SH-SY5Y (cell line): ENCODE measurements around the gene CRHR2.

Experiments used
- GATA2 ChIP-seq: IDR thresholded peaks from 2 replicates; pipeline ENCODE4 v1.6.1; 2011; ENCODE audit warnings: mild to moderate bottlenecking, low read depth, low read length
- GATA3 ChIP-seq: IDR thresholded peaks from 2 replicates; pipeline ENCODE4 v1.6.1; 2011; ENCODE audit warnings: low read depth, mild to moderate bottlenecking, low read length, moderate library complexity

DNA sequence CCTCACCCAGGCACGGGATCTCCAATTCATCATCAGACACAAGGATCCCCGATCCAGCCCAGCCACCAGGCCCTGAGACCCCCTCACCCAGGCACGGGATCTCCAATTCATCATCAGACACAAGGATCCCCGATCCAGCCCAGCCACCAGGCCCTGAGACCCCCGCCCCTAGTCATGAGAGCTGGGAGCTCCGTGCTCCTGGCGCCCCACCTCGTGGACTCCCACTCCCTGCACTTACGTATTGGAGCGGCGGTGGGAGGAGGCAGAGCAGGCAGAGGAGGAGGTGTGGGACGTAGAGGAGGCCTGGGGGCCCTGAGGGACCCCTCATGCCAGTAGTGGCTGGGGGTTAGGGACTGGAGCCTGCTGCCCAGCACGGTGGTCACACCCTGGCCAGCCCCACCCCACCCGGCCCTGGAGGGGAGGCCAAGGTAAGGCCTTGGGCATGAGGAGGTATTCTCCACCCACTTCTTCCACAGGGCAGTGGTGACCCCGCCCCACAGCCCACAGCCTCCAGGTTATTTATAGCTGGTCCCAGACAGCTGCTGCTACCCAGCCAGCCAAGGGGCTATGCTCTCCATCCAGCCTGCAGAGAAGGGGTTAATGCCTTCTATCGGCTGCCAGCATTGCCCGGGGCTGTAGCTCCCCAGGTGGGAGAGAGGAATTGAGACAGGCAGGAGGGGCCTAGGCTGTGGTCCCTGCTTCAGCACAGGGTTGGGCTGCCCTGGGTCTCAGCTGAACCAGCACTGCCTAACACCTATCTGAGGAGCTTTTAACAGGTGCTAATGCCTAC is 17.6 kb upstream of the CRHR2 start:
- no peak for TF ChIP-seq GATA3
- no peak for TF ChIP-seq GATA2
